ENCODE results near the gene AQP2.
"Not testable (repeated sequence)": the region's sequence is repeated elsewhere in the genome, so short reads cannot be mapped to it uniquely, and the experiment has no call there.

AQP2 gene

DNA sequence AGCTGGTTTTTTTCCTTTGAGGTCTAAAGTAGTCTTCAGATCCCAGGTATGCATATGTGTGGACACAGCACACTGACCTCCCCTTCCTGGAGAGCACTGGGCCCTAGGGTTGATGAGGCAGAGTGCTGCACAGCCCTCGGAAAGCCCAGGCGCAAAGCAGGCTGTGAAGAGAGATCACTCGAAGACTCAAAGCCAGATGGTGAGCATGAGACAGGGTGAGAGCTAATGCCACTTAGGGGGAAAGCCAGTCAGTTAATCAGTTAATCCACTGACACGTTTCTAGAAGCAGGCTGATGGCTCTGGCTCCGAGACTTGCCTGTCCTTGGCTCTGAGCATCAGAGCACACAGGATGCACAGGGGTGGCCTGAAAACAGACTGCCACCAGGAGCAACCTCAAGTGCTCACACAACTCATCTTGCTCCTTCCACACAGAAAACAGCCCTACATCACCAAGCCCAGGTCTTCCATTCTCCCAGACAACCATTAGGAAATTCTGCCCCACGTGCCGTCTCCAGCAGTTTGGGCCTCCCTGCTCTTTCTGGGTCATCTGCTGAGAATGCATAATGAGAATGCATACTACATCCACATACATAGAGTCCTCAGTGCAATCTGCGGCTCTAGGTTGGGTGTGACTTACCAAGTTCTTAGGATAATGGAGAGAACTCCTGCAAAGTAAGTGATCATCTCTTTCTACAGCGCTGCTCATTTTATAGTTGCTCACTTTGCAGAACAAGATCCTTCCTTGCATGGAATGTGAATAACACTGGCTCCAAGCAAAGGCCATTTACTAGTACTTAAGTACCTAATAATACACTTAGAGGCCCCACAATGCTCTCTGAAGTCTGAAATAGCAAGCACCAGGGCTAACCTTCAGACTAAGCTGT is 34.2 kb downstream of the AQP2 start:
- no peak for DNase-seq (ENCODE audit: low read depth in 1 of 2, low spot score in 1 of 2)

DNA sequence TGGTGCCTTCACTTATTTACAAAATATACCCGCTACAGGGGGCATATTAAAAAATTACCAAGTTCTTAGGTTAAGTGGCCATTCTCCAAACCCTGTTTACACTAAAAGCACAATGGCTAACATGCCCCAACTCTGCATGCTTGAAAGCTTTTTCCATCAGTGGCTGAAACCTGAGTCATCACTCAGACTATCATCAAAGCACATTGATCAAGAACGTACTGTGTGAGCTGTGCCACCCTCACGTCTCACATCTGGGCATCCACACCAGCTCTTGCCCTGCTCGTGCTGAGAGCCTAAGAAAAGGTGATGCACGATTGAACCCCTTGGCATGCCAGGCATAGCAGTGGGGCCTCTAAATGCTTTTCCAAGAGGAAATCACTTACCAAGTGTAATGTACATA is 35.4 kb downstream of the AQP2 start:
- no peak for DNase-seq (ENCODE audit: low read depth in 1 of 2, low spot score in 1 of 2)

- DNase-seq (ENCODE audit: low read depth in 1 of 2, low spot score in 1 of 2): not testable (repeated sequence)
Observed at GRCh38 chr12:49986476-49986875, 35.9 kb downstream of the AQP2 start.

- DNase-seq (ENCODE audit: low read depth in 1 of 2, low spot score in 1 of 2): no peak
Observed at GRCh38 chr12:49987625-49988303, 37.2 kb downstream of the AQP2 start.

GRCh38 chr12:49989400-49989799 is 38.9 kb downstream of the AQP2 start:
- not testable (repeated sequence) for DNase-seq (ENCODE audit: low read depth in 1 of 2, low spot score in 1 of 2)

GRCh38 chr12:49990273-49990672 is 39.7 kb downstream of the AQP2 start:
- DNase-seq (ENCODE audit: low read depth in 1 of 2, low spot score in 1 of 2): no peak

DNA sequence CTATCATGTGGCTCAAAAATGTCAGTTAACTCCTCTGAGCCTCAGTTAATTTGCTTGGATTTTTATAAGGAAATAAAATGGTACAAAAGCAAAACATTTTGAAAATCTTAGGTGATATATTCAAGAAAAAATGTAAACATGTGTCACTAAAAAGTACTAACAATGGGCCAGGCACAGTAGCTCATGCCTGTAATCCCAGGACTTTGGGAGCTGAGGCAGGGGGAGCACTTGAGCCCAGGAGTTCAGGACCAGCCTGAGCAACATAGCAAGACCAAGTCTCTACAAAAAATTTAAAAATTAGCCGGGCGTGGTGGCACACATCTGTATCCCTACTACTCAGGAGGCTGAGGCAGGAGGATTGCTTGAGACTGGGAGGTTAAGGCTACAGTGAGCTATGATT is 47.9 kb downstream of the AQP2 start:
- DNase-seq (ENCODE audit: low read depth in 1 of 2, low spot score in 1 of 2): no peak

DNA sequence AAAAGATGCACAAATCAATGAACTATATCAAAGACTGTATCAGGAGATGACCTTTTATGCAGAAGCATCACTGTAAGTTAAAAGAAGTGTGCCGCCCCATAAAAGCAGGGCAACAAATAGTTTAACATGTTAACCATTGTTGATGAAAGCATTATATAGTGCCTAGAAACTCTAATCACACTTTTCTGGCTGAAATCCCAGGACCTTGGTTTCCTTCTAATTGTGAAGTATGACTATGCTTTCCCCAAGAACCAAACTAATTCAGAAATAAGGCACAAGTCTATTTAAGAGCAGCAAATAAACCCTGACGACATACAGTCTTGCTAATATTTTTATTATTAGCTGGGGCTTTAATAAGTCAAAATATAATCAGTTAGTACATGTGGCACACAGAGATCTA is 53.1 kb downstream of the AQP2 start:
- no peak for DNase-seq (ENCODE audit: low read depth in 1 of 2, low spot score in 1 of 2)

DNA sequence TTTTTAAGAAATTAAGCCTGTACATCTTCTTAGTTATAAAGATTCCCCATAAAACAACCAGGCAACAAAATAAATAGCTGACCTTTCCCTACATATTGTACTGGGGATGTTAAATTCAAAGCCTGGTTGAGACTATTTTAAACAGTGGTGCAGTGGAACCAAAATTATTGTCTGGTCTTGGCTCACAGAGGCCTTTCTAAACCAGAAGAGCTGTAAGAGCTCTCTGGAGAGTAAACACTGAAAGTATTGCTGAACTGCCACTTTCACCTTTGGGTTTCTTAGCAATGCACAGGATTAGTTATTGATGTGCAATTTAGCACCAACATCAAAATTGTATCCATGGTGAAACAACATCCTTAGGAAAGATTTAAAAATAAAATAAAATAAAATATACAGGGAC is 54.2 kb downstream of the AQP2 start:
- DNase-seq (ENCODE audit: low read depth in 1 of 2, low spot score in 1 of 2): no peak

DNA sequence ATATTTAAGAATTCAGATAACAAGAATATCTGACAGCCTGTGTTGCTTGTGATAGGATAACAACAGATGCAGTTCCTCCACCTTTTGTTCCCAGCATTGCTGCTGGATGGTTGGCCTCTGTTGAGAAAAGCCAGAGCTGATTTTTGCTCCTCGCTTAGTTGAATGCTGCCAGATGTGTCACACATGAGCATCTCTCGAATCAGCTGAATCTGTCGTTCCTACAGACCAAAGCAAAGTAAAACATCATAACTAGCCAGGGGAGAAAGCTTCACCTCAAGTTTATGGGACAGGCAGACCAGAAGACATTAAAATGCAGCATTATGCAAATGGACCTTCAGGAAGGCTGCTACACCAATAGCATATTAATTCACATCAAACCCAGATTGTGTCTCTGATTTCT is 54.6 kb downstream of the AQP2 start:
- DNase-seq (ENCODE audit: low read depth in 1 of 2, low spot score in 1 of 2): no peak

DNA sequence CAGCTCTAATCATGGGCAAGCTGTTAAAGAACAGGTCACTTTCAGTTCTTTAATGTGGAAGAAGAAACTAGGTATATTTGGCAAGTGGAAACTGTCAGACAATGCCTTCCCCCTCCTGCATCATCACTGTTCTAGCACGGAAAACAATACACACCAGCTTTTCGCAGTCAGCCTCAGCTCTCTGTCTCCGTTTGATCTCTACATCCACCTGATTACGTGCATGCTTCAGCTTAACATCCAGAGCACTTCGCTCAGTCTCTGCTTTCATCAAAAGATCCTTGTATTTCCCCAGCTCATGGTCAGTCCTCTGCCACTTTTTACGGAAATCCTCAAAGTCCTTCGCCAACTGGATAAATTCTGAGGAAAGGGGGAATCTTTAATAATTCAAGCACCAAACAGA is 55.7 kb downstream of the AQP2 start:
- no peak for DNase-seq (ENCODE audit: low read depth in 1 of 2, low spot score in 1 of 2)

- DNase-seq (ENCODE audit: low read depth in 1 of 2, low spot score in 1 of 2): no peak
Observed at GRCh38 chr12:50006754-50007442, 56.4 kb downstream of the AQP2 start.

Data from stimulated activated CD4-positive, alpha-beta T cell treated with anti-CD3 and anti-CD28 coated beads, Interleukin-15, amount 100 ng/mL, for 1 hour (primary cell).